B cell (primary cell): ENCODE data around the gene HYI.

Source experiments
- CTCF ChIP-seq: fragments of 200-600 bp; IDR thresholded peaks from one replicate; pipeline ENCODE4 v1.8.0; 2022; ENCODE audit warnings: antibody characterized with exemption, mild to moderate bottlenecking
- EZH2 ChIP-seq: IDR thresholded peaks from 2 replicates; pipeline ENCODE4 v1.6.1; 2012; ENCODE audit warnings: borderline replicate concordance, low read depth, mild to moderate bottlenecking, moderate library complexity, low read length; ENCODE audit not compliant: insufficient read depth, poor library complexity, severe bottlenecking

GRCh38 chr1:43430831-43431230 lies 22.9 kb downstream of the HYI start:
- TF ChIP-seq CTCF (no peak), EZH2 (no peak)
